Peyer's patch (tissue), 4 donors: ENCODE data around the gene RNF166.

Experiments
- CTCF ChIP-seq, 6 experiments: fragments of 450-650 bp in 4 of 6; fragments of 200-600 bp in 2 of 6; sonication (generic) in 1 of 6; IDR thresholded peaks; one replicate each; pipeline ENCODE4 v1.5.1; 2017 to 2019; ENCODE audit warnings: antibody characterized with exemption in 6 of 6, mild to moderate bottlenecking in 3 of 6, moderate library complexity in 1 of 6
- POLR2A ChIP-seq, 2 donors: fragments of 450-650 bp; IDR thresholded peaks; one replicate each; pipeline ENCODE4 v1.5.1; 2017; ENCODE audit warnings: antibody characterized with exemption in 2 of 2, mild to moderate bottlenecking in 2 of 2, moderate library complexity in 2 of 2

GRCh38 chr16:88697831-88698615 is 8.2 kb downstream of the RNF166 start:
- TF ChIP-seq POLR2A (IDR thresholded peaks at IDR 0.05) (no peak), CTCF (IDR thresholded peaks at IDR 0.05) (peak; percentile 12 to 37 (median 16))
